Hypothalamus (tissue), 51 donors: ENCODE results near the gene KBTBD8.

Experiments used
- DNase-seq, 51 donors: peaks; one replicate each; lab custom pipeline; 2025; lab: John Stamatoyannopoulos, UW

The KBTBD8 gene, protein sequence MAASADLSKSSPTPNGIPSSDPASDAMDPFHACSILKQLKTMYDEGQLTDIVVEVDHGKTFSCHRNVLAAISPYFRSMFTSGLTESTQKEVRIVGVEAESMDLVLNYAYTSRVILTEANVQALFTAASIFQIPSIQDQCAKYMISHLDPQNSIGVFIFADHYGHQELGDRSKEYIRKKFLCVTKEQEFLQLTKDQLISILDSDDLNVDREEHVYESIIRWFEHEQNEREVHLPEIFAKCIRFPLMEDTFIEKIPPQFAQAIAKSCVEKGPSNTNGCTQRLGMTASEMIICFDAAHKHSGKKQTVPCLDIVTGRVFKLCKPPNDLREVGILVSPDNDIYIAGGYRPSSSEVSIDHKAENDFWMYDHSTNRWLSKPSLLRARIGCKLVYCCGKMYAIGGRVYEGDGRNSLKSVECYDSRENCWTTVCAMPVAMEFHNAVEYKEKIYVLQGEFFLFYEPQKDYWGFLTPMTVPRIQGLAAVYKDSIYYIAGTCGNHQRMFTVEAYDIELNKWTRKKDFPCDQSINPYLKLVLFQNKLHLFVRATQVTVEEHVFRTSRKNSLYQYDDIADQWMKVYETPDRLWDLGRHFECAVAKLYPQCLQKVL

DNA sequence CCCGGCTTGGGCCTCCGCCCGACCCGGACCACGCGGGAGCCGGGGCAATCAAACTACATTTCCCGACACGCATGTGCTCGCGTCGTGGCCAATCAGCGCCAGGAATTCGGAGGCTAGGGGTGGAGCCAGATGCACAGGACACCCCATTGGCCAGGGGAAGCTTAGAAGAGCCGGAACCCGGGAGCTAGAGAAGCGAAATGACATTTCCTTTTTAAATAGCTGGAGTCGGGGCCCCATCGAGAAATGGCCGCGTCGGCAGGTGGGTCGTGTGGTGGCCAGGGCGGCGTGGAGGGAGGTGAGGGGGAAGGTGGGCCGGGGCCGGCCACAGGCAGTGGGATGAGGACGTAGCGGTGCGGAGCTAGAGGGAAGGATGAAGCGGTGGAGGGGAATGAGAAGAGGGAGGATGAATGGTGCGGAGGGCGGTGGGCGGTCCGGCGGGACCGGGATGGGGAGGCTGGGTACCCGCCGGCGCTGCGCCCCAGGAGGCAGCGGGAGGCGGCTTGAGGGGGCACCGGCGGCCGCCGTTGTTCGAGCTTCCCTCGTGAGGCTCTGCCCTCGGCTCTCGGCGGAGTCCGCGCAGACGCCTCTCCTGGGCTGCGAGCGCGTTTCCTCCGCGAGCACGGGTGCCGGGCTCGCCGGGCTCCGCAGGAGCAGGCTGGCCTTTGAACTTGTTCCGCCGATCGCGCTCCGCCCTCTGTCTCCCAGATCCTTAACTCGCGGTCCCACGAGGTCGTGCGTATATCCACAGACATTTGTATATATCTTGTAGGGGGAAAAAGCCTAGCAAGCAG, at the start of gene KBTBD8:
KBTBD8 (plus strand) TSS at position 195 of the 791 bp plus-strand sequence; CDS start at position 244, 49 bp downstream.
- peak; percentile 81 to 100 (median 99) for DNase-seq

DNA sequence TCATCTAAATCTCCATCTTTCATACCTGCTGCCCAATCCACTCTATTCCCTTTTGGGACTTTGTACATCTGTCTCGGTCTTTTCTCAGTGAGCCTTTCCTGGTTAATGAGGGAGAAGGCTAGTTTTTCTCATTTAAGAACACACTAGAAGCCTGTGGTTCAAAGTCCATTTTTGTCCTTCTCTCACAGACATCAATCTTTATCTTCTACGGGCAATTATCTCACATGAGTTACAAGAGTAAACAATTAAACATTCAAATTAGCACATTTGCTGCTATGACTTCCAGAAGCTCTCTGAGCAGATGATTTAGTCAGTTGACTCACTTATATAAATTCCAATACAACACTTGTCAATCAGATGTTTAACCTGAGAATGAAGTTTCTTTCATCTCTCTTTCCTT, 49.3 kb upstream of the KBTBD8 start:
- DNase-seq, result no peak

DNA sequence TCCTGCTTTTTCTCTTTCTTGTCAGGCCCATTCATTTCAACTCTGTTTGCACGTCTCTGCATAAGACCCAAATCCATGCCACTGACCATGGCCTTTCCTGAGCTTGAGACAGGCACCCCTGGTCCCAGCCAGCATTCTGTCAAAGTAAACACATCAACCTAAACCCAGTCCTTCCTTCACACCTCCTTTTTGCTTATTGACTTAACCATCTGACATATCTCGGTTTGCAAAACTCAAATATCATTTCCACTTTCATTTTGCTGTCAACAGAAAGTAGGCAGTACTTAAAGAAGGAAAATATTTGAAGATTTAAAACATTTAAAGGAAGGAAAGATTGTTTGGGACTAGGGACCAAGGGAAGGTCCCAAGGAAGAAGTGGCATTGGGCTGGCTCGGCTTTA, 48.2 kb upstream of the KBTBD8 start:
- DNase-seq, result no peak

DNA sequence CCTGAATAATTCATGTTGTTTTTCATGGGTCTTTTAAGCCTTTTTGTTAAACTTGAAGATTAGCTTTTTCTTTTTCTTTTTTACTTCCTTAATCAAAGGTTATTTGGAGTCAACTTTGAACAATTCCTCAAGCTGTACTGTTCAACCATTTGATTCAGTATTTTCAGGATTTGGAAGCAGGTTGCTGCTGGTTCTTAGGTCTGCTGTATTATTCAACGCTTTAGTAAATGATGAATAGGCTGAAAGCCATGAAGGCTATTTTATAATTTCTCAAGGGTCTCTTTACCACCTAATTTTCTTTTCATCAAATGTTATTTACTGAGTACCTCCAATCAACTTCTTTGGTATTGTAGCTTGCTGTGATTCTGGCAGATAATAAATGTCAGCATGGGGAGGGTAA, 45.8 kb upstream of the KBTBD8 start:
- DNase-seq, result no peak

DNA sequence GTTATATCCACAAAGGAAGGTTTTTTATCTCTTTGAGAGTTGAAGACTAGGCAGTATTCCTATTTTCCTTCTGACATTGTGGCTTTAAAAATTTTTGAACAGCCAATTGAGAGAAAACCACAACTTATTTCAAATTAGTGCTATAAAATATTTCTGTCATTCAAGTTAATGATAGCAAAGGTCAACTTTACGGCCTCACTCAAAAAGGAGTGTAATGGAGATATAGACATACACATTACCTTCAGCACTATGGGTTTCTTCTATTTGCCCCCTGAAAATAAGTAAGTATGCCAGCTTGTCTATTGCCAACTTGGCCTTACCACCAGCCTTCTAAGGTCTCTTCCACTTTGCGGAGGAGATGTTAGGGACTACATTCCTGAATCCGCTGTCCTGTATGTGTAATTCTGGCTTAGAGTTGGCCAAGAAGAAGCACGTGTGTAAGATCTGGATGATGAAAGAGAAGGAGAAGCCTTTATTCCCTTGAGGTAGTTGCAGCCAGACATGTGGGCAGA, 44.1 kb upstream of the KBTBD8 start:
- DNase-seq, result no peak

DNA sequence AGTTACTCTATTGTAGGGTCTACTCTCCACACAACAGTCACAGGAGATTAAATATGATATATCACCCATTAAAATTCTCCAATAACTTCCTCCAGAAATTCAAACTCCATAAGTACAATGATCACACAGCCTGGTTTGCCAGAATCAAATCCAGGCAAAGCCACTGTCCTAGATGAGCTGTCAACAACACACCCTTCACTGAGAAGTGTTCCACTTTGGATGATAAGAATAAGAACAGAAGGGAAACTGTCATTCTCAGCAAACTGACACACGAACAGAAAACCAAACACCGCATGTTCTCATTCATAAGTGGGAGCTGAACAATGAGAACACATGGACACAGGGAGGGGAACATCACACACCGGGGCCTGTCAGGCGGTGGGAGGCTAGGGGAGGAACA, 41.4 kb upstream of the KBTBD8 start:
- DNase-seq, result no peak

DNA sequence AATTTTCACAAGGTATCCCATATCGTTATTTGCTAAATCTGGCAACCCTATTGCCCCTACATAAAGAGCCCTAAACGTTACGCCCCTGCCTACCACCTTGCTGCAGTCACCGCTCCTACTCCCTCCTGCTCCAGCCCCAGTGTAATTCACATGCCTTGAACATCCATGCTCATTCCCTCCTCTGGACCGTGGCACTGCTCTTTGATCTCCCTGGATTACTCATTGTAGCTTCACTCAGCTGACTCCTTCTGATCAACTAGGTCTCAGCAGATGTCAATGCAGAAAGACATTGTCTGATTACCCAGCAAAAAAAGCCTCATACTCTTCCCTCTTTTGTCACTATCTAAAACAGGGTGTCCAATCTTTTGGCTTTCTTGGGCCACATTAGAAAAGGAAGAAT, 40.7 kb upstream of the KBTBD8 start:
- no peak for DNase-seq

DNA sequence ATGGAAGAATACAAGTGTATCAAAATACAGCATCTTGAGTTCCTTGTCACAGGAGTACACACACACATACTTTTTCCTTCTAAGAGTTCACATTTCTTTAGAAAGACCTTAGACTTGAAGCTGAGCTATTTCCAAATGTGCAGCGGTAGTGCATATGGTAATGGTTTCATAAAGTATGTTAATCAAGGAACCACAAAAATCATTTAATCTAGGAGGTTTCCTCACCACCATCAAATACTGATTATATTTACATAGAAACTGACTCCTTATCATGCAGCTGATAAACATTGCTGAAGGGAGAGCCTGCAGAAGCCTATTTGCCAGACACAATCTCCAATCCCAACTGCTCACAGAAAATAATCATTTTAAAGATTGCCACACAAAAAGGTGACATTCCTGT, 40.0 kb upstream of the KBTBD8 start:
- no peak for DNase-seq

DNA sequence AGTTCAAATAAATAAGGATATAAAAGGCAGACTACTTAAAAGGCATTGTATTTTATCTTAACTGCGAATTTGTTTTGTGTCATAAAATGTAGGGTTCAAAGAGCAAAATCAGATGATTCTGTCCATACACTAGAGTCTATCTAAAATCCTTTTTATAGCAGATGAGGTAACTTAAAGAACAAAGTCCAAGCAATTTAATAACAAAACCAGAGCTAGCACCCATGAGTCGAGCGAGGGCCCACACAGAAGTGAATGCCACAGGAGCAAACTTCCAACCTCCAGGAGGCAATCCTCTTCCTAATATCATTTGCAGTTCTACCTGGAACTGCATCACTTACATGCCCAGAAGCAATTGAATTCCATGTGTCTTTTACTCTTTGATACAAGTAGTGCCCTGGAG, 35.4 kb upstream of the KBTBD8 start:
- DNase-seq, result no peak

DNA sequence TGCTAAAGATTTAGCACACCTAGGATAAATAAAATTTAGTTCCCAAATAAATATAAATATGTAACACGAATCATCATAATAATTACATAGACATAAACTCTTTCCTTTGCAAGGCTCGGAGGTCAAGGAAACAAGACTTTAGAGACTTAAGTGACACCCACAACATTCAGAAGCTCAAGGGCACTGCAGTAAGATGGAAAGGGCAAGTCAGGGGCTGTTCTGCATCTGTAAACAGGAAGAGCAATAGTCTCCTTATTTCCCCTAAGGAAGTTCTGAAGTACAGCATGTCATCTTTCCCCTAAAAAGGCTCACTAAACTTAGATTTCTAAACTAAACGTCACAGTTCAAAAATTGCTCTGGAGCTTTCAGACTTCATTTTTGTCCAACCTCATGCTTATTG, 26.9 kb upstream of the KBTBD8 start:
- no peak for DNase-seq

DNA sequence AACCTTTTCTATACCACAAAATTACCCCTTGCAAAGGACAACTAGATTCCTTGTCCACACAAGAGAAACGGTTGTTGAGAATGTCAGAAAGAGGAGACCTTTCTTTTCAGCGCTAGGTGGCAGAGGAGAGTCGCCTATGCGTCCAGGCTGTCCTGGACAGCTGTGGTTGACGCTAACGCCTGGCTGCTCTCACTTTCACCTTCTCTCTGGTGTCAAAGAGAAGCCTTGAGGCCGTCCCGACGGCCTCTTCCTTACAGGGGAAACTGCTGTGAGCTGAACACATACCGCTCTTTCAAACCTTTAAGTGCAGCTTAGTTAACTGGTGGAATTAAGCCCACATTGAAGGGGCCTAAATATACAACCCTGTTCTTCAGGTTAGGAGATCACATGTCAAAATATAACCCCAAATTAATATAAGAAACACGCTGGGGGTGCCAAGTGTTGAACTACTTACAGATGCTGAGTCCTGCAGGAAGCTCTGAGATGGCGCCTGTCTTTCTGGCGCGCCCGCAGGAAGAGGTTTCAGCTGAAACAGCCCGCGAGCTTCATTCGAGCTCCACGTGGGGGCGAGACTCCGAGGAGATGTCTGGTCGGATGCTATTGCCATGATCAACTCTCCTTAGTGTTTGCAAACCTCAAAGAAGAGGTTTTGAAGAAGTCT, 26.1 kb upstream of the KBTBD8 start:
- peak in 48 of 51 donors; percentile 1 to 71 (median 37) for DNase-seq

DNA sequence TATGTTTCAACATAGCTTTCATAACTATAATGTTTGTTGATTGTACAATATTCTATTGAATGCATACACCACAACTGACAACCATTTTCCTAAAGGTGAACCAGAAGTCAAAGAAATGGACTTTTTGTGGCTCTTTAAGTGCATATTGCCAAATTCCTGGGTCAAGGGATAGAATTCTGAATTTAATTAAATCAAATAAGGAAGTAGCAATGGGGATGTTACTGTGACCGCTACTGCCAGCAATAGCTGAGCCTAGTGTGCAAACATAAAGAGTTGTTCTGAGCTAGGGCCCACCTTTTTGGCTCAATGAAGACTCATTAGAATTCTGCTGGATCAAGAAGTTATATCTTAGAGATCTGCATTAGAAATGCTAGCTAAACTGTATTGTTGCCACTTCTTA, 17.3 kb upstream of the KBTBD8 start:
- DNase-seq, result no peak

DNA sequence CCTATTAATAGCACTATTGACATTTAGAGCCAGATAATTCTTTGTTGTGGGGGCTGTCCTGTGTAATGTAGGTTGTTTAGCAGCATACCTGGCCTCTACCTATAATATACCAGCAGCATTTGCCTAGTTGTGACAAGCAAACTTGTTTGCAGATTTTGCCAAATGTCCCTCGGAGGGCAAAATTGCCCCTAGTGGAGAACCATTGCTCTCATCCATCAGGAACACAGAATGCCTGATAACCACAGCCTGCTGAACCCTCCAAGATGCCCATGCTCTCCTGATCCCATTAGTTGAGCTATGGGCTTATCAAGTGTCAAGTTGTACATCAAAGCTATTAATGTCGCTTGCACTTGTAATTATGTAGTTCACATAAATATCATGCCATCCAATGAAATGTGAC, 15.0 kb upstream of the KBTBD8 start:
- no peak for DNase-seq

DNA sequence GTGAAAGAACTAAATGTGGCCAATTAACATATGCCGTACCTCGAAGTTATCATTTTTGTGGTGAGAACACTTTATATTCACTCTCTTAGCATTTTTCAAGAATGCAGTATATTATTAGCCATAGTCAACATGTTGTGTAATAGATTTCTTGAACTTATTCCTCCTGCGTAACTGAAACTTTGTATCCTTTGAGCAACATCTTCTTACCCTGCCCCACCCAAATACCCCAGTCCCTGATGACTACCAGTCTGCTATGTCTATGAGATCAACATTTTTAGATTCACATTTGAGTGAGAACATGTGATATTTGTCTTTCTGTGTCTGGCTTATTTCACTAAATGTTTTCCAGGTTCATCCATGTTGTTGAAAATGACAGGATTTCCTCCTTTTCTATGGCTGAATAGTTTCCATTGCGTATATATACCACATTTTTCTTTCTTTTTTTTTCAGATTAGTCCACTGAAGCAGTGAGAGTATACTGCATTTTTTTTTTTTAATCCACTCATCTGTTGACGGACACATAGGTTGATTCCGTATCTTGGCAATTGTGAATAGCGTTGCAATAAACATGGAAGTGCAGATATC, 12.7 kb upstream of the KBTBD8 start:
- no peak for DNase-seq

DNA sequence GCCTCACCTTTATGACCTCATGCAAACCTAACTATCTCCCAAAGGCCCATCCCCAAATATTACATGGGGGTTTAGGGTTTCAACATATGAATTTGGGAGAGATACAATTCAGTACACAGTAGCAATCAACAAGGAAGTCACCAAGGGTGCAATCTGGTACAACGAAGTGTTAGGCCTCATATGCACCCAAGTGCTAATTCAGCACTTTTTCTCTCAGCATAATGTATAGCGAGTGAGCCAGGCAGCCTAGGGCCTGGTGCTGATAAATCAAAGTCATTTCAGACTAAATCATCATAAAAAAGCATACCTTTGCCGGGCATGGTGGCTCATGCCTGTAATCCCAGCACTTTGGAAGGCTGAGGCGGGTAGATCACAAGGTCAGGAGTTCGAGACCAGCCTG, 11.7 kb upstream of the KBTBD8 start:
- DNase-seq, result no peak

DNA sequence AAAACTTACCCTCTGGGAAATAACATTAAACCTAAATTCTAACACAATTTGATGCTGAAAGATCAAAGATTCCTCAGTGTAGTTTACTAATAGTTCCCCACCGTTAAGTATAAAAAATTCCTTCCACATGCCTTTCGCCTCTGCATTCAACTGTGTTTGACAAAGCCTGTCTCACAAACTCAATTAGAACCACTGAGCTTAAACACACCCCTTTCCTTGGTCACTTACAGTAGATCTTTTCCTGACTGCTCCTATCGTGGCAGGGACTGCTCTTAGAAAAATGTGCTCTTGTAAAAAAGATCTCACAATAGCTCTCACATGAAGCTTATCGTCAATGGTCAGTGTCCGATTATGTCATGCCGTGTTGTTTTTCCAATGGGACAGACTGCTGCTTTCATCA, 8.9 kb upstream of the KBTBD8 start:
- DNase-seq, result no peak

DNA sequence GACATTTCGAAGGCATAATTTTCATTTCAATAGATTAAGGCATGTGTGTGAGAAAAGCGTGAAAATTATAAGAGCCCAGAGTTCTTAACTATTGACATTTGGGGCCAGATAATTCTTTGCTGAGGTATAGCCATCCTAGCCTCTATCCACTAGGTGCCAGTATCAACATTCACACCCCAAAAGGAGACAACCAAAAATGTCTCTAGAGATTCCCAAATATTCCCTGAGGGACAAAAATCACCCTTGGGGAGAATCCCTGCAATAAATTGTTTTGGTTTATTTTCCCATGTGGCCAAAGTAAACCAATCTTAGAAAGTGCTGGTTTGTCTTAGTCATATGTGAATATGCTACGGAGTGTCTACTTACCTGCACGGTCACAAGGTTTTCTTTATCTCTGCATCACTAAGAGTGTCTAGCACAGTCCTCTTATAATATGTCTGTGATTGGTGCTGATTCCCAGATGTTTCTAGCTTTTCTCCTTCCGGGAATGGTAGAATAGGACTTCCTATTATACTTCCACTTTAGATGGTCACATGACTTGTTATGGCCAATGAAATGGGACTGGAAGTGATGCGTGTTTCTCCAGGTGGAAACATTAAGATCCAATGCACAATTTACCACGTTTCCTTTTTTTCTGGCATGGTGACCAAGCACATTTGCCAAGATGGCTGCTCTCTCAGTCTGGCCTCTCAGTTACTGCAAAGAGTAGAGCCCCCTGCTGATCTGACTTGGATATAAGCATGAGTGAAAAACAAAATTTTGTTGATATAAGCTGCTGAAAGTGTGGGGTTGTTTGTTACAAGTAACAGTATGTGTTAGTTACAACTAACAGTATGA, 8.0 kb upstream of the KBTBD8 start:
- no peak for DNase-seq

DNA sequence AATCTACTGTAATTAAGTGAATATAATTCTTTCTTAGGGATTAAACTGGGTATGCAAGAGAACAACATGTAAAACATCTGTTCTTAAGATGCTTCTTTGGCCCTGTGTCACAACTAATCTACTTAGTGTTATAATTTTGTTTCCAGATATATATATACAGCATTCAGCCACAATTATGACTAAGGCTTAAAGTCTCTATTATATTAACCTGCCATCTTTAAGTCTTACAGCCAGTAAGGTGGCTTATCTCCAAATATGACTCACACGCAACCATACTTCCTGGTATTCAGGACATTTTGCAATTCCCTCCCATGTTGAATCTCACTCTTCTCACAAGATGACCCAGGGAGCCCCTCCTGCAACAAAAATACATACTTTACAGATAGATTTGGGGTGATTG, 6.6 kb upstream of the KBTBD8 start:
- DNase-seq, result no peak

DNA sequence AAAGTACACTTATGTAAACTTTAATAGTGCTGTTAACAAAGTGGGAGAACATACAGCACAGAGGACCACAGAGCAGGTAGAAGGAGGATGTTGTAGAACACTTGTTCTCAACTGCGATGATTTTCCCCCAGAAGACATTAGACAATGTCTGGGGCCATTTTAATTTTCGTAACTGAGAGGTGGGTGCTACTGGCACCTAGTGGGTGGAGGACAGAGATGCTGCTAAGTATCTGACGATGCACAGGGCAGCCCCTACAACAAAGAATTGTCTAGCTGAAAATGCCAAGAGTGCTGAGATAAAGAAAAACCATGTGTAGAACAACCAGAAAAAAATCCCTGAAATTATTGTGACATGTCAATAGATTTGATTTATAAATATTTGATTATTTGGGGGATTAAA, 5.0 kb upstream of the KBTBD8 start:
- DNase-seq, result no peak

DNA sequence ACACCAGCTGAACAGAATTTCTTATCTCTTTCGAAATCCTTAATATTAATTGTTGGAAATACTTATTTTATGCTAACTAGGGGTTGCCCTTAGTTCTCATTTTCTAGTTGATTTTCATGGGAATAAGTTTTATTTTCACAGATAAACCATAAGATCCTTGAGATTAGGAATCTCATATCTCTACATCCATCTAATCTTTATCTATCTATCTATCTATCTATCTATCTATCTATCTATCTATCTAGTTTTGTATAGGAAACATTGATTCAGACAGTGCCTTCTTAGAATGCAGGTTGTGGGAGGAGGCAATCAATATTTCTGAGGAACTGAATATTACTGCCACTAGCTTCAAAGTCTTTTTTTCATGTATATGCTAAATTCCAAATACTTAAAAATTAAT, 3.5 kb upstream of the KBTBD8 start:
- DNase-seq, result no peak
